22Rv1 (cell line): ENCODE results near the gene ELAC1.
A peak's percentile ranks its signal among the peaks of the same experiment; 100 is the strongest.

Experiments used
- CTCF ChIP-seq: fragments of 450-650 bp; IDR thresholded peaks from 2 replicates; pipeline ENCODE4 v1.5.1; 2017; ENCODE audit warnings: mild to moderate bottlenecking
- ZFX ChIP-seq: fragments of 450-650 bp; IDR thresholded peaks from 2 replicates; pipeline ENCODE4 v1.6.1; 2017; ENCODE audit warnings: antibody characterized with exemption, borderline replicate concordance

DNA sequence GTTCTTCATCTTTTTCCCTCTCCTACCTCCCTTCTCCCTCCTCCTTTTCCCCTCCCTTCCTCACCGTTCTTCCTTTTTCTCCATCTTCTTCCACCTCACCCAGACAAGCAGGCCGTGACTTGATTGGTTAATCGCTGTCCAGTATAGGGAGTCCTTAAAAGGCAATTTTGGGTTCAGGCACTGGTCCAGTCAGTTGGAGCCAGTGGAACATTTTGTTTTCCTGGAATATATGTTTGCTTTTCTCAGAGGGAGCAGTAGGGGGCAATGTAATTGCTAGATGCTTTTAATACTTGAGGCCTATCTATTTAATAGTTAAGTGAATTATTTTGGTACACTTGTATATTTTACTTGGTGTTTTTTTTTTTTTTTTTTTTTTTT is 15.0 kb downstream of the ELAC1 start:
- TF ChIP-seq CTCF (peak; percentile 27), ZFX (no peak)
